PC-3 (cell line): Measurements from ENCODE around the gene F5.

Experiments used
- EZH2phosphoT487 ChIP-seq: fragments of 300-600 bp; sonication (generic); IDR thresholded peaks from 2 replicates; pipeline ENCODE4 v1.6.1; 2018; ENCODE audit warnings: mild to moderate bottlenecking, antibody characterized with exemption, low read length, borderline replicate concordance
- TF ChIP-seq, protein P1 (sequence below): fragments of 300-600 bp; sonication (generic); conservative IDR thresholded peaks from 2 replicates; pipeline ENCODE4 v1.5.1; 2017; ENCODE audit warnings: antibody characterized with exemption, low read depth, mild to moderate bottlenecking, low read length

DNA sequence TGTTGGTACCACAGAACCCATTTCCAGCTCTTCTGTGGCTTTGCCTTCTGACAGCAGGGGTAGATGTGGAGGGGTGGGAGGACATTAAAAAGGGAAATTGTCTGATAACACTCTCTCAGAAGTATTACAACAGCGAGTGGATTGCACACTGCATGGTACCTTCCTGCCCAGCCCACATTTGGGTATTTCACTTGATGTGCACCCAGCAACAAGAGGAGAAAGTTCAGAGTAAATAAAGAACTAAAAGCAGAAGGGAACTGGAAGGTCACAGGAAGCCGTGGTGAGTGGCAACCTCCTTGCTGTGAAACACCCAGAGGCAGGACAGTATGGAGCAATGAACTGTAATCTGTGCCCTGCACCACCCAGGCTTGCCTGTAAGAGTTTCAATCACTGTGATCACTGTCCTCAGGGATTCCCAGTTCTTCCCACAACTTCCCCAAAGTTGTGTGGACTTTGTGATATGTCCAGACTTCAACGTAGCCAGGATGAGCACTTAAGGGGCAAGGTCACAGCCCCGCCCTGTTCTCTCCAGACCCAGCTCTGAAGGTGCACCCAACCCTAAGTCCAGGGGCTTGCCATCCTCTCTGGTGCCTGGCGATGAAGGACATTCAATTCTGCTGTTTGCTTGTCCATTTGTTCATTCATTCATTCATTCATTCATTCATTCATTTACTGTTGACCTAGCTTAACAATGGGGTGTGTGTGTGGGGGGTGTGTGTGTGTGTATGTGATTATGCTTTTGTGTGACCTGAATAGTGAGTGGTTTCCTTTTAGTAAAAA lies 18.7 kb upstream of the F5 start:
- no peak for TF ChIP-seq EZH2phosphoT487
- TF ChIP-seq, protein P1, sequence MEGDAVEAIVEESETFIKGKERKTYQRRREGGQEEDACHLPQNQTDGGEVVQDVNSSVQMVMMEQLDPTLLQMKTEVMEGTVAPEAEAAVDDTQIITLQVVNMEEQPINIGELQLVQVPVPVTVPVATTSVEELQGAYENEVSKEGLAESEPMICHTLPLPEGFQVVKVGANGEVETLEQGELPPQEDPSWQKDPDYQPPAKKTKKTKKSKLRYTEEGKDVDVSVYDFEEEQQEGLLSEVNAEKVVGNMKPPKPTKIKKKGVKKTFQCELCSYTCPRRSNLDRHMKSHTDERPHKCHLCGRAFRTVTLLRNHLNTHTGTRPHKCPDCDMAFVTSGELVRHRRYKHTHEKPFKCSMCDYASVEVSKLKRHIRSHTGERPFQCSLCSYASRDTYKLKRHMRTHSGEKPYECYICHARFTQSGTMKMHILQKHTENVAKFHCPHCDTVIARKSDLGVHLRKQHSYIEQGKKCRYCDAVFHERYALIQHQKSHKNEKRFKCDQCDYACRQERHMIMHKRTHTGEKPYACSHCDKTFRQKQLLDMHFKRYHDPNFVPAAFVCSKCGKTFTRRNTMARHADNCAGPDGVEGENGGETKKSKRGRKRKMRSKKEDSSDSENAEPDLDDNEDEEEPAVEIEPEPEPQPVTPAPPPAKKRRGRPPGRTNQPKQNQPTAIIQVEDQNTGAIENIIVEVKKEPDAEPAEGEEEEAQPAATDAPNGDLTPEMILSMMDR, result no peak
